Stimulated activated CD8-positive, alpha-beta memory T cell treated with anti-CD3 and anti-CD28 coated beads, Interleukin-7, amount 100 ng/mL, for 24 hours (primary cell): ENCODE data around the gene THSD4.

ENCODE experiments used
- DNase-seq: peaks from one replicate; pipeline ENCODE4 v3.0.0-alpha.2; 2020; ENCODE audit warnings: low read depth

THSD4 gene

GRCh38 chr15:71225851-71226250 lies 110.6 kb downstream of the THSD4 start:
- no peak for DNase-seq

GRCh38 chr15:71226536-71227455 lies 111.5 kb downstream of the THSD4 start:
- DNase-seq = no peak

- no peak for DNase-seq
Observed at GRCh38 chr15:71228403-71228802, 113.1 kb downstream of the THSD4 start.

- no peak for DNase-seq
Observed at GRCh38 chr15:71230303-71230702, 115.0 kb downstream of the THSD4 start.

- DNase-seq = no peak
Observed at GRCh38 chr15:71231758-71232157, 116.5 kb downstream of the THSD4 start.

GRCh38 chr15:71232411-71232810 lies 117.1 kb downstream of the THSD4 start:
- no peak for DNase-seq

- no peak for DNase-seq
Observed at GRCh38 chr15:71237456-71238188, 122.4 kb downstream of the THSD4 start.

- DNase-seq = no peak
Observed at GRCh38 chr15:71238926-71239325, 123.7 kb downstream of the THSD4 start.

GRCh38 chr15:71239592-71240364 lies 124.5 kb downstream of the THSD4 start:
- no peak for DNase-seq

GRCh38 chr15:71242292-71242691 lies 127.0 kb downstream of the THSD4 start:
- DNase-seq = no peak

- DNase-seq = no peak
Observed at GRCh38 chr15:71244250-71244649, 129.0 kb downstream of the THSD4 start.

GRCh38 chr15:71245588-71245987 lies 130.3 kb downstream of the THSD4 start:
- no peak for DNase-seq

GRCh38 chr15:71248386-71248785 lies 133.1 kb downstream of the THSD4 start:
- DNase-seq = no peak

GRCh38 chr15:71249986-71250385 lies 134.7 kb downstream of the THSD4 start:
- no peak for DNase-seq

GRCh38 chr15:71250936-71251583 lies 135.8 kb downstream of the THSD4 start:
- no peak for DNase-seq

GRCh38 chr15:71251584-71252043 lies 136.3 kb downstream of the THSD4 start:
- DNase-seq = no peak

- no peak for DNase-seq
Observed at GRCh38 chr15:71252044-71252739, 136.9 kb downstream of the THSD4 start.

- DNase-seq = no peak
Observed at GRCh38 chr15:71252740-71253047, 137.4 kb downstream of the THSD4 start.

- no peak for DNase-seq
Observed at GRCh38 chr15:71254491-71254890, 139.2 kb downstream of the THSD4 start.

GRCh38 chr15:71256934-71257664 lies 141.8 kb downstream of the THSD4 start:
- no peak for DNase-seq

- no peak for DNase-seq
Observed at GRCh38 chr15:71259866-71260265, 144.6 kb downstream of the THSD4 start.
